ENCODE measurements around the gene PTPRT. TPM values are rescaled to one million over a fixed set of nuclear protein-coding genes. Genes with fewer than 3 reads are reported as not detected.
A peak's percentile ranks its signal among the peaks of the same experiment; 100 is the strongest.

Gene PTPRT
- total RNA-seq, 1 donor from 2014 or later = not detected

DNA sequence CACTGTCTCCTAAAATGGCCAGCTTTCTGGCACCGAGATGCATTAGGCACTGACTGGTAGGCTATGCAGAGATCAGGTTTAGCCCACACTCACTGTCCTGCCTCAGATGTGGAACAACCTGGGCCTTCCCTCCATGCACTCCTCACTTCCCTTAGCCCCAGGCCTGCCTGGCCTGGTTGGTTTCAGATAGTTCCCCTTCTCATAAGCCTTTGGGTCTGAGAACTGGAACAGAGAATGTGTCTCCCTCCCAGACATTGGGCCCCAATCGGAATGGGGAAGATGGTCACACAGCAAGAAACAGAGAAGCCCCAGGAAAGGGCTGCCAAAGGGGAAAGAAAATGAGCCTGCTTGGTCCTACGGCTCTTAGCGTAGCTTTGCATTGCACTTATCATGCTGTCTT, 809.4 kb downstream of the PTPRT start:
- Histone ChIP-seq H3K27me3 (no peaks in the 10 kb centered on the region), H3K9me3 (no peaks in the 10 kb centered on the region), H3K4me1 (no peaks in the 10 kb centered on the region), H3K27ac (no peak overlapping the region), H3K36me3 (no peaks in the 10 kb centered on the region), H3K4me3 (no peak overlapping the region)
- DNase-seq (ENCODE audit: extremely low spot score in 2 of 2) = peak in 1 of 2 donors; percentile 29
- intact Hi-C loops (cut with DNase I) = no loop called here
- TF ChIP-seq POLR2A (IDR thresholded peaks at IDR 0.05) (no peak), POLR2AphosphoS5 (IDR thresholded peaks at IDR 0.05; ENCODE audit: insufficient read depth in 1 of 2, low read depth in 1 of 2) (no peak)
- TF ChIP-seq, protein P1, sequence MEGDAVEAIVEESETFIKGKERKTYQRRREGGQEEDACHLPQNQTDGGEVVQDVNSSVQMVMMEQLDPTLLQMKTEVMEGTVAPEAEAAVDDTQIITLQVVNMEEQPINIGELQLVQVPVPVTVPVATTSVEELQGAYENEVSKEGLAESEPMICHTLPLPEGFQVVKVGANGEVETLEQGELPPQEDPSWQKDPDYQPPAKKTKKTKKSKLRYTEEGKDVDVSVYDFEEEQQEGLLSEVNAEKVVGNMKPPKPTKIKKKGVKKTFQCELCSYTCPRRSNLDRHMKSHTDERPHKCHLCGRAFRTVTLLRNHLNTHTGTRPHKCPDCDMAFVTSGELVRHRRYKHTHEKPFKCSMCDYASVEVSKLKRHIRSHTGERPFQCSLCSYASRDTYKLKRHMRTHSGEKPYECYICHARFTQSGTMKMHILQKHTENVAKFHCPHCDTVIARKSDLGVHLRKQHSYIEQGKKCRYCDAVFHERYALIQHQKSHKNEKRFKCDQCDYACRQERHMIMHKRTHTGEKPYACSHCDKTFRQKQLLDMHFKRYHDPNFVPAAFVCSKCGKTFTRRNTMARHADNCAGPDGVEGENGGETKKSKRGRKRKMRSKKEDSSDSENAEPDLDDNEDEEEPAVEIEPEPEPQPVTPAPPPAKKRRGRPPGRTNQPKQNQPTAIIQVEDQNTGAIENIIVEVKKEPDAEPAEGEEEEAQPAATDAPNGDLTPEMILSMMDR (IDR thresholded peaks at IDR 0.05) = no peak

DNA sequence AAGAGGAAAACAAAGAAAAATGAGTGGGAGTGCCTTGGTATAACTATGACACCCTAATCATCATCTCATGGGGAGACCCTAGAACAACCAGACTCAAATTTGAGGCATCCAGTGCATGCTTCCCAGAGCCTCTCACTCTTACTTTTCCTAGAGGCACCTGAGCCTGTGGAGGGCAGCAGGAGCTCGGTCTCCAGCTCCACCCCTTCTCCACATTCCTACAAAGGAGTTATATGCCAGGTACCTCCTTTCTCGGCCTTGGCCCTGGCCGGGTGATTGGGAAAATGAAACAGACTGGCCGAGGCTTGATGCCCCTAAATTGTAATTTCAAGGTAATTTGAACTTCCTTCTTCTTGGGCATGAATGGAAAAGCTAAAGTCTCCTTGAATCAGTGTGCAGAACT, 810.3 kb downstream of the PTPRT start:
- intact Hi-C loops (cut with DNase I) = no loop called here
- Histone ChIP-seq H3K4me1 (no peaks in the 10 kb centered on the region), H3K4me3 (no peak overlapping the region), H3K27me3 (no peaks in the 10 kb centered on the region), H3K36me3 (no peaks in the 10 kb centered on the region), H3K9me3 (no peaks in the 10 kb centered on the region), H3K27ac (no peak overlapping the region)
- no peak for DNase-seq (ENCODE audit: extremely low spot score in 2 of 2)
- TF ChIP-seq POLR2A (IDR thresholded peaks at IDR 0.05) (no peak), POLR2AphosphoS5 (IDR thresholded peaks at IDR 0.05; ENCODE audit: insufficient read depth in 1 of 2, low read depth in 1 of 2) (no peak)
- TF ChIP-seq, protein P1 (IDR thresholded peaks at IDR 0.05) = no peak

DNA sequence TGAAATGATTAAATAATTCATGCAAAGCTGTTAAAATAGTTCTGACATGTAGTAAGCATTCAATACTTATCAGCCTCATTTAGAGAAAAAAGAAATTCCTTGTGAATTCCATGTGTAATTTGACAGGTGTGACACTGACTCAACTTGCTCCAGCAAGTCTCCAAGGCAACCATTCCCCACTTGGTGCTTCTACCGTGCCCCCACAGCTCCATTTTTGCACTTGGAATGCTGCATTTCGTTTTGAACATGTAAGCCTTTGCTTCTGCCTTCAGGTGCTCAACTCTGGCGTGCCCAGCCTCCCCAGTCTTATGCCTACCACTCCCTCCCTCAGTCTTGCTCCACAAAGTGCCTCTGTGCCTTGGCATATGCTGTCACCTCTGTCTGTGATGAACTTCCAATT, 810.9 kb downstream of the PTPRT start:
- no peak overlapping the region for H3K27ac ChIP-seq
- intact Hi-C loops (cut with DNase I) = no loop called here
- no peaks in the 10 kb centered on the region for H3K4me1 ChIP-seq
- H3K4me3 ChIP-seq = no peak overlapping the region
- TF ChIP-seq, protein P1 (IDR thresholded peaks at IDR 0.05) = no peak
- TF ChIP-seq POLR2A (IDR thresholded peaks at IDR 0.05) = no peak
- TF ChIP-seq POLR2AphosphoS5 (IDR thresholded peaks at IDR 0.05; ENCODE audit: insufficient read depth in 1 of 2, low read depth in 1 of 2) = no peak
- H3K36me3 ChIP-seq = no peaks in the 10 kb centered on the region
- no peak for DNase-seq (ENCODE audit: extremely low spot score in 2 of 2)
- no peaks in the 10 kb centered on the region for H3K9me3 ChIP-seq
- no peaks in the 10 kb centered on the region for H3K27me3 ChIP-seq

DNA sequence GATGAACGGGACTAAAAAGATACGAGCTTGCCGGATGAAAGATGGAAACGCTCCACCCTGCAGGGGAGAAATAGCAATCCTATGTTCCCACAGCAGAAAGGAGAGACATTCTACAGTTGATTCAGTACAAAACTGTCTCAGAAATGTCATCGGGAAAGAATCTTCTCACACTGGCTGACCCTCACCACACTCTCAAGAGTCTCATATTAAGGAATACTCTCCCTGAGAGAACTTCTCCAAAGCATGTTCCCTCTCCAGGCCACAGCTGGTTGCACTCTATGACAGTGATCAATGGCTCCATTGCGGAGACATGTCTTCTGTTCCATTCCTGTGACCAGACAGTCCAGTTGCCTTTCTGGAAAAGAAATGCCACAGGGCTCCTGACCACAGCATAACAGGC, 813.6 kb downstream of the PTPRT start:
- intact Hi-C loops (cut with DNase I) = no loop called here
- Histone ChIP-seq H3K27me3 (no peaks in the 10 kb centered on the region), H3K9me3 (no peaks in the 10 kb centered on the region), H3K4me1 (no peaks in the 10 kb centered on the region), H3K27ac (no peak overlapping the region), H3K36me3 (no peaks in the 10 kb centered on the region), H3K4me3 (no peak overlapping the region)
- no peak for DNase-seq (ENCODE audit: extremely low spot score in 2 of 2)
- TF ChIP-seq, protein P1 (IDR thresholded peaks at IDR 0.05) = no peak
- no peak for TF ChIP-seq POLR2A (IDR thresholded peaks at IDR 0.05)
- TF ChIP-seq POLR2AphosphoS5 (IDR thresholded peaks at IDR 0.05; ENCODE audit: insufficient read depth in 1 of 2, low read depth in 1 of 2) = no peak

DNA sequence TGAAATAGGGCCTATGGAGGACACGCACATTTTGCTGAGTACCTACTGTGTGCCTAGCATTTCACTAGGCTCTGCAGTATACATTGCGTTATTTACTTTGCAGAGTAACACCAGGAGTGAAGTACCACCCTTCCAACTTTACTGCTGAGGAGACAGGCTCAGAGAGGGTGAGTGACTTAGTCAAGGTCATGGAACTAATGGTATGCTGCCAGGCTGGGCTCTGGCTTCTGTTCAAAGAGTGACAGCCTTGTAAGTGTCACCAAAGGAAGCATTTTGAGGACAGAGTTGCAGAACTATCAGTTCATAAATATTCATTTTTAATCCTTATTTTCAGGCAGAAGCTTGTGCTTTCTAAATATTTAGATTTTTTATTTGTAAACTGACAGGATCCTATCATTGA, 816.7 kb downstream of the PTPRT start:
- no peak overlapping the region for H3K4me3 ChIP-seq
- no peaks in the 10 kb centered on the region for H3K36me3 ChIP-seq
- no peak for DNase-seq (ENCODE audit: extremely low spot score in 2 of 2)
- H3K9me3 ChIP-seq = no peaks in the 10 kb centered on the region
- no peak for TF ChIP-seq POLR2A (IDR thresholded peaks at IDR 0.05)
- TF ChIP-seq, protein P1 (IDR thresholded peaks at IDR 0.05) = no peak
- no peak for TF ChIP-seq POLR2AphosphoS5 (IDR thresholded peaks at IDR 0.05; ENCODE audit: insufficient read depth in 1 of 2, low read depth in 1 of 2)
- no peaks in the 10 kb centered on the region for H3K27me3 ChIP-seq
- H3K27ac ChIP-seq = no peak overlapping the region
- intact Hi-C loops (cut with DNase I) = no loop called here
- no peaks in the 10 kb centered on the region for H3K4me1 ChIP-seq
